Glomerular endothelial cell (primary cell): ENCODE data around the gene CLDN34. TPM values are rescaled to one million over a fixed set of nuclear protein-coding genes. Genes with fewer than 3 reads are reported as not detected.

ENCODE experiments used
- DNase-seq: peaks from one replicate; pipeline ENCODE4 v3.0.0-alpha.2; 2011; ENCODE audit warnings: low read depth, low spot score; ENCODE audit errors: extremely low read depth
- total RNA-seq: library from RNA; depleted of rRNA; stranded (reverse); fragments of >200 nt; gene quantifications from 2 replicates; pipeline ENCODE4 v1.2.3, GENCODE V29; 2015

Gene CLDN34
- total RNA-seq, result 0.19 and 0.35 TPM in 2 replicates

GRCh38 chrX:9966775-9967408 lies at the start of gene CLDN34:
Gene CLDN34, plus strand, starts transcription at chrX:9967358. Its CDS starts 0 bp downstream, at chrX:9967358.
- DNase-seq, result no peak

- no peak for DNase-seq
Measured at GRCh38 chrX:9917861-9918260, 49.3 kb upstream of the CLDN34 start.

- no peak for DNase-seq
Measured at GRCh38 chrX:9919632-9920172, 47.5 kb upstream of the CLDN34 start.

- DNase-seq, result no peak
Measured at GRCh38 chrX:9921407-9921806, 45.8 kb upstream of the CLDN34 start.

GRCh38 chrX:9923357-9923756 lies 43.8 kb upstream of the CLDN34 start:
- DNase-seq, result no peak

GRCh38 chrX:9926002-9926401 lies 41.2 kb upstream of the CLDN34 start:
- DNase-seq, result no peak

GRCh38 chrX:9927698-9928482 lies 39.3 kb upstream of the CLDN34 start:
- DNase-seq, result no peak

- DNase-seq, result no peak
Measured at GRCh38 chrX:9935436-9935835, 31.7 kb upstream of the CLDN34 start.

- DNase-seq, result no peak
Measured at GRCh38 chrX:9937761-9938160, 29.4 kb upstream of the CLDN34 start.

GRCh38 chrX:9938516-9938915 lies 28.6 kb upstream of the CLDN34 start:
- no peak for DNase-seq

GRCh38 chrX:9940421-9940820 lies 26.7 kb upstream of the CLDN34 start:
- DNase-seq, result peak; percentile 62

- no peak for DNase-seq
Measured at GRCh38 chrX:9942086-9942485, 25.1 kb upstream of the CLDN34 start.

- DNase-seq, result no peak
Measured at GRCh38 chrX:9943420-9943819, 23.7 kb upstream of the CLDN34 start.

GRCh38 chrX:9947131-9947794 lies 19.9 kb upstream of the CLDN34 start:
- DNase-seq, result no peak

- DNase-seq, result no peak
Measured at GRCh38 chrX:9948406-9948805, 18.8 kb upstream of the CLDN34 start.

- DNase-seq, result no peak
Measured at GRCh38 chrX:9952300-9952699, 14.9 kb upstream of the CLDN34 start.

GRCh38 chrX:9953396-9953795 lies 13.8 kb upstream of the CLDN34 start:
- DNase-seq, result no peak

- no peak for DNase-seq
Measured at GRCh38 chrX:9955506-9955905, 11.7 kb upstream of the CLDN34 start.

GRCh38 chrX:9957743-9958142 lies 9.4 kb upstream of the CLDN34 start:
- DNase-seq, result no peak

- DNase-seq, result no peak
Measured at GRCh38 chrX:9958183-9958582, 9.0 kb upstream of the CLDN34 start.

- DNase-seq, result no peak
Measured at GRCh38 chrX:9961750-9962149, 5.4 kb upstream of the CLDN34 start.

GRCh38 chrX:9977635-9978034 lies 10.5 kb downstream of the CLDN34 start:
- DNase-seq, result no peak
